Liver (tissue), 3 donors: ENCODE data around the gene FGL2.

ENCODE experiments used
- ATF3 ChIP-seq: IDR thresholded peaks from 2 replicates; pipeline ENCODE4 v1.6.1; 2016; ENCODE audit warnings: antibody characterized with exemption
- CTCF ChIP-seq: fragments of 150-350 bp; IDR thresholded peaks from 2 replicates; pipeline ENCODE4 v1.5.1; 2017; ENCODE audit warnings: improper control_type of control experiment, low read depth, low read length; ENCODE audit not compliant: missing input control
- GABPA ChIP-seq, 2 donors: IDR thresholded peaks in 1 of 2; conservative IDR thresholded peaks in 1 of 2; 2 replicates each; pipeline ENCODE4 v1.6.1; 2016; ENCODE audit warnings: antibody characterized with exemption in 2 of 2, mild to moderate bottlenecking in 1 of 2, moderate library complexity in 1 of 2
- HNF4G ChIP-seq: IDR thresholded peaks from 2 replicates; pipeline ENCODE4 v1.6.1; 2016; ENCODE audit warnings: antibody characterized with exemption
- JUND ChIP-seq, 2 donors: IDR thresholded peaks; 2 replicates each; pipeline ENCODE4 v1.6.1; 2016; ENCODE audit warnings: antibody characterized with exemption in 2 of 2
- MAX ChIP-seq: IDR thresholded peaks from 2 replicates; pipeline ENCODE4 v1.6.1; 2016; ENCODE audit warnings: antibody characterized with exemption
- REST ChIP-seq: IDR thresholded peaks from 2 replicates; pipeline ENCODE4 v1.6.1; 2016; ENCODE audit warnings: antibody characterized with exemption, mild to moderate bottlenecking
- TAF1 ChIP-seq: conservative IDR thresholded peaks from 2 replicates; pipeline ENCODE4 v1.6.1; 2016; ENCODE audit warnings: antibody characterized with exemption, mild to moderate bottlenecking
- YY1 ChIP-seq: IDR thresholded peaks from 2 replicates; pipeline ENCODE4 v1.6.1; 2016; ENCODE audit warnings: antibody characterized with exemption, mild to moderate bottlenecking
- donor health status: healthy.
- donor health status: healthy.

GRCh38 chr7:77202481-77202976 lies 2.9 kb upstream of the FGL2 start:
- TF ChIP-seq CTCF (peak; percentile 6), ATF3 (no peak), GABPA (IDR thresholded peaks at IDR 0.05 in 1 of 2, conservative IDR thresholded peaks at IDR 0.05 in 1 of 2) (no peak), TAF1 (no peak), HNF4G (no peak), YY1 (peak; percentile 30), MAX (no peak), REST (no peak), JUND (IDR thresholded peaks at IDR 0.05) (no peak)
